Keratinocyte (primary cell): ENCODE measurements around the gene TTC3.

Experiments used
- EZH2 ChIP-seq: IDR thresholded peaks from one replicate; pipeline ENCODE4 v1.6.1; 2012; ENCODE audit warnings: inconsistent platforms, mild to moderate bottlenecking, low read length, moderate library complexity
- TF ChIP-seq, protein P1 (sequence below), 3 experiments: IDR thresholded peaks in 1 of 3; conservative IDR thresholded peaks in 1 of 3; optimal IDR thresholded peaks in 1 of 3; 2 replicates in 2 of 3; 3 replicates in 1 of 3; pipeline versions ENCODE3 to v1.5.1; 2011; ENCODE audit warnings: low read length in 3 of 3, mild to moderate bottlenecking in 3 of 3, moderate library complexity in 2 of 3, control low read depth in 1 of 3, inconsistent platforms in 1 of 3; ENCODE audit not compliant: insufficient read depth in 2 of 3; ENCODE audit errors: extremely low read depth in 1 of 3

DNA sequence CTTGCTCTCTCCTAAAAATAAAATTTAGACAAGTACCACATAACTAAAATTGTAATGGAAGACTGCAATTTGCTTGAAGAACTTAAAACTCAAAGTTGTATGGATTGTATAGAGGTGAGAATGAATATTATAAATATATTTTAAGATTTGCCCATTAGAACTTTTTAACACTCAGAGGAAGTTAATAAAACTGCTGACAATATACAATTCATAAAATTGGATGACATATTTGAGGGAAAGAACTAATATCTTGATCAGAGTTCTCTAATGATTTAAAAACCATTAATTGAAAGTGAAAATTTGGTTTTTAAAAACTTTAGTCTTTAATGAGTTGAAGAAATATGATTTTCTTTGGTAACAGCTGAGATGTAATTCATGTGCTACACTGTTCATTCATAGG lies 20.9 kb downstream of the TTC3 start:
- TF ChIP-seq, protein P1, sequence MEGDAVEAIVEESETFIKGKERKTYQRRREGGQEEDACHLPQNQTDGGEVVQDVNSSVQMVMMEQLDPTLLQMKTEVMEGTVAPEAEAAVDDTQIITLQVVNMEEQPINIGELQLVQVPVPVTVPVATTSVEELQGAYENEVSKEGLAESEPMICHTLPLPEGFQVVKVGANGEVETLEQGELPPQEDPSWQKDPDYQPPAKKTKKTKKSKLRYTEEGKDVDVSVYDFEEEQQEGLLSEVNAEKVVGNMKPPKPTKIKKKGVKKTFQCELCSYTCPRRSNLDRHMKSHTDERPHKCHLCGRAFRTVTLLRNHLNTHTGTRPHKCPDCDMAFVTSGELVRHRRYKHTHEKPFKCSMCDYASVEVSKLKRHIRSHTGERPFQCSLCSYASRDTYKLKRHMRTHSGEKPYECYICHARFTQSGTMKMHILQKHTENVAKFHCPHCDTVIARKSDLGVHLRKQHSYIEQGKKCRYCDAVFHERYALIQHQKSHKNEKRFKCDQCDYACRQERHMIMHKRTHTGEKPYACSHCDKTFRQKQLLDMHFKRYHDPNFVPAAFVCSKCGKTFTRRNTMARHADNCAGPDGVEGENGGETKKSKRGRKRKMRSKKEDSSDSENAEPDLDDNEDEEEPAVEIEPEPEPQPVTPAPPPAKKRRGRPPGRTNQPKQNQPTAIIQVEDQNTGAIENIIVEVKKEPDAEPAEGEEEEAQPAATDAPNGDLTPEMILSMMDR (optimal IDR thresholded peaks at IDR 0.05 in 1 of 3, IDR thresholded peaks at IDR 0.05 in 1 of 3, conservative IDR thresholded peaks at IDR 0.05 in 1 of 3; ENCODE audit: extremely low read depth in 1 of 3, insufficient read depth in 2 of 3, low read length in 3 of 3), result no peak
- TF ChIP-seq EZH2, result no peak
